Measurements from ENCODE around the gene IKZF3.

The IKZF3 gene

DNA sequence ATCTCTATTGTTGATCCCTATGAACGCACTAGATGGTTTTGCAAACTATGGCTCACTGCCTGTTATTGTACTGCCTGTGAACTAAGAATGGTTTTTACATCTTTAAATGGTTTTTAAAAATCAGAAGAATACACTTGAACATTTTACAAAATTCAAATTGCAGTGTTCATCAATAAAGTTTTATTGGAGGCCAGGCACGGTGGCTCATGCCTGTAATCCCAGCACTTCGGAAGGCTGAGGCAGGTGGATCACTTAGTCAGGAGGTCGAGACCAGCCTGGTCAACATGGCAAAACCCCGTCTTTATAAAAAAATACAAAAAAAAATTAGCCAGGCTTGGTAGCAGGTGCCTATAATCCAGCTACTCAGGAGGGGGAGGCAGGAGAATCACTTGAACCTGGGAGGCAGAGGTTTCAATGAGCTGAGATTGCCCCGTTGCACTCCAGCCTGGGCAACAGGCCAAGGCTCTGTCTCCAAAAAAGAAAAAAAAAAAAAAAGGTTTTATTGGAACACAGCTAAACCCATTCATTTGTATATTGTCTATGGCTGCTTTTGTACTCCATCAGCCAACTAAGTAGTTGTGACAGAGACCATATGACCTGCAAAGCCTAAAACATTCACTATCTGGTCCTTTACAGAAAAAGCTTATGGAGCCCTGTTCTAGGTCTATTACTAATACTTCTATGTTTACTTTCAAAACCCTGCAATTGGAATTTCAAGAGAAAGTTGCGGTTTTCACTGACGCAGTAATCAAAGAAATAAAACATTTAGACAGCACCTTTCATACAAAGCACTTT is 18.9 kb downstream of the IKZF3 start (continued):
- TF ChIP-seq, protein P1, sequence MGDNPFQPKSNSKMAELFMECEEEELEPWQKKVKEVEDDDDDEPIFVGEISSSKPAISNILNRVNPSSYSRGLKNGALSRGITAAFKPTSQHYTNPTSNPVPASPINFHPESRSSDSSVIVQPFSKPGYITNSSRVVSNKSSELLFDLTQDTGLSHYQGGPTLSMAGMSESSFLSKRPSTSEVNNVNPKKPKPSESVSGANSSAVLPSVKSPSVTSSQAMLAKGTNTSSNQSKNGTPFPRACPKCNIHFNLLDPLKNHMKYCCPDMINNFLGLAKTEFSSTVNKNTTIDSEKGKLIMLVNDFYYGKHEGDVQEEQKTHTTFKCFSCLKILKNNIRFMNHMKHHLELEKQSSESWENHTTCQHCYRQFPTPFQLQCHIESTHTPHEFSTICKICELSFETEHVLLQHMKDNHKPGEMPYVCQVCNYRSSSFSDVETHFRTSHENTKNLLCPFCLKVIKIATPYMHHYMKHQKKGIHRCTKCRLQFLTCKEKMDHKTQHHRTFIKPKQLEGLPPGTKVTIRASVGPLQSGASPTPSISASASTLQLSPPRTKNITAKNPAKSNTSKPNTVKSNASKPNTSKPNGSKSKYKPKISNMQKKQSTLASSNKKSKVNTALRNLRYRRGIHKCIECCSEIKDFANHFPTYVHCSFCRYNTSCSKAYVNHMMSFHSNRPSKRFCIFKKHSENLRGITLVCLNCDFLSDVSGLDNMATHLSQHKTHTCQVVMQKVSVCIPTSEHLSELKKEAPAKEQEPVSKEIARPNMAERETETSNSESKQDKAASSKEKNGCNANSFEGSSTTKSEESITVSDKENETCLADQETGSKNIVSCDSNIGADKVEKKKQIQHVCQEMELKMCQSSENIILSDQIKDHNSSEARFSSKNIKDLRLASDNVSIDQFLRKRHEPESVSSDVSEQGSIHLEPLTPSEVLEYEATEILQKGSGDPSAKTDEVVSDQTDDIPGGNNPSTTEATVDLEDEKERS (tag by site-specific recombination; IDR thresholded peaks at IDR 0.05) = no peak
- TF ChIP-seq SCRT1 (tag by site-specific recombination; IDR thresholded peaks at IDR 0.05; ENCODE audit: borderline replicate concordance) (no peak), ZNF23 (tag by site-specific recombination; IDR thresholded peaks at IDR 0.05; ENCODE audit: borderline replicate concordance) (no peak), ZNF830 (tag by site-specific recombination; IDR thresholded peaks at IDR 0.05; ENCODE audit: low read depth) (no peak), KLF9 (tag by site-specific recombination; IDR thresholded peaks at IDR 0.05; ENCODE audit: low read depth) (no peak), ZNF707 (tag by site-specific recombination; IDR thresholded peaks at IDR 0.05) (no peak), OVOL3 (tag by site-specific recombination; IDR thresholded peaks at IDR 0.05) (no peak), ZBTB7A (tag by site-specific recombination; IDR thresholded peaks at IDR 0.05; ENCODE audit: low read depth) (no peak), ZNF664 (tag by site-specific recombination; IDR thresholded peaks at IDR 0.05) (0 out of 2 replicates have a peak, but pooled peaks have one; percentile 4), TCF7L2 (IDR thresholded peaks at IDR 0.05; ENCODE audit: borderline replicate concordance, low read depth, low read length) (no peak), KLF17 (tag by site-specific recombination; IDR thresholded peaks at IDR 0.05) (no peak), ZNF157 (tag by site-specific recombination; IDR thresholded peaks at IDR 0.05) (no peak), GLI4 (tag by site-specific recombination; IDR thresholded peaks at IDR 0.05) (no peak), PRDM1 (tag by site-specific recombination; IDR thresholded peaks at IDR 0.05) (peak; percentile 67), ZNF843 (tag by site-specific recombination; IDR thresholded peaks at IDR 0.05) (no peak), ZSCAN30 (tag by site-specific recombination; IDR thresholded peaks at IDR 0.05) (0 out of 2 replicates have a peak, but pooled peaks have one; percentile 22), SP7 (tag by site-specific recombination; IDR thresholded peaks at IDR 0.05) (0 out of 2 replicates have a peak, but pooled peaks have one; percentile 30), SETDB1 (IDR thresholded peaks at IDR 0.05; ENCODE audit: insufficient read length, low read length) (no peak), ZNF580 (tag by site-specific recombination; IDR thresholded peaks at IDR 0.05) (0 out of 2 replicates have a peak, but pooled peaks have one; percentile 32), ZNF121 (tag by site-specific recombination; IDR thresholded peaks at IDR 0.05) (peak; percentile 51), ZNF155 (tag by site-specific recombination; IDR thresholded peaks at IDR 0.05) (no peak)
- TF ChIP-seq, protein P2, sequence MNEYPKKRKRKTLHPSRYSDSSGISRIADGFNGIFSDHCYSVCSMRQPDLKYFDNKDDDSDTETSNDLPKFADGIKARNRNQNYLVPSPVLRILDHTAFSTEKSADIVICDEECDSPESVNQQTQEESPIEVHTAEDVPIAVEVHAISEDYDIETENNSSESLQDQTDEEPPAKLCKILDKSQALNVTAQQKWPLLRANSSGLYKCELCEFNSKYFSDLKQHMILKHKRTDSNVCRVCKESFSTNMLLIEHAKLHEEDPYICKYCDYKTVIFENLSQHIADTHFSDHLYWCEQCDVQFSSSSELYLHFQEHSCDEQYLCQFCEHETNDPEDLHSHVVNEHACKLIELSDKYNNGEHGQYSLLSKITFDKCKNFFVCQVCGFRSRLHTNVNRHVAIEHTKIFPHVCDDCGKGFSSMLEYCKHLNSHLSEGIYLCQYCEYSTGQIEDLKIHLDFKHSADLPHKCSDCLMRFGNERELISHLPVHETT (tag by site-specific recombination; IDR thresholded peaks at IDR 0.05) = no peak
- TF ChIP-seq, protein P3, sequence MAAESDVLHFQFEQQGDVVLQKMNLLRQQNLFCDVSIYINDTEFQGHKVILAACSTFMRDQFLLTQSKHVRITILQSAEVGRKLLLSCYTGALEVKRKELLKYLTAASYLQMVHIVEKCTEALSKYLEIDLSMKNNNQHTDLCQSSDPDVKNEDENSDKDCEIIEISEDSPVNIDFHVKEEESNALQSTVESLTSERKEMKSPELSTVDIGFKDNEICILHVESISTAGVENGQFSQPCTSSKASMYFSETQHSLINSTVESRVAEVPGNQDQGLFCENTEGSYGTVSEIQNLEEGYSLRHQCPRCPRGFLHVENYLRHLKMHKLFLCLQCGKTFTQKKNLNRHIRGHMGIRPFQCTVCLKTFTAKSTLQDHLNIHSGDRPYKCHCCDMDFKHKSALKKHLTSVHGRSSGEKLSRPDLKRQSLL (tag by site-specific recombination; IDR thresholded peaks at IDR 0.05) = peak; percentile 28; the same call in 1 of the 2 replicates
- TF ChIP-seq, protein P4, sequence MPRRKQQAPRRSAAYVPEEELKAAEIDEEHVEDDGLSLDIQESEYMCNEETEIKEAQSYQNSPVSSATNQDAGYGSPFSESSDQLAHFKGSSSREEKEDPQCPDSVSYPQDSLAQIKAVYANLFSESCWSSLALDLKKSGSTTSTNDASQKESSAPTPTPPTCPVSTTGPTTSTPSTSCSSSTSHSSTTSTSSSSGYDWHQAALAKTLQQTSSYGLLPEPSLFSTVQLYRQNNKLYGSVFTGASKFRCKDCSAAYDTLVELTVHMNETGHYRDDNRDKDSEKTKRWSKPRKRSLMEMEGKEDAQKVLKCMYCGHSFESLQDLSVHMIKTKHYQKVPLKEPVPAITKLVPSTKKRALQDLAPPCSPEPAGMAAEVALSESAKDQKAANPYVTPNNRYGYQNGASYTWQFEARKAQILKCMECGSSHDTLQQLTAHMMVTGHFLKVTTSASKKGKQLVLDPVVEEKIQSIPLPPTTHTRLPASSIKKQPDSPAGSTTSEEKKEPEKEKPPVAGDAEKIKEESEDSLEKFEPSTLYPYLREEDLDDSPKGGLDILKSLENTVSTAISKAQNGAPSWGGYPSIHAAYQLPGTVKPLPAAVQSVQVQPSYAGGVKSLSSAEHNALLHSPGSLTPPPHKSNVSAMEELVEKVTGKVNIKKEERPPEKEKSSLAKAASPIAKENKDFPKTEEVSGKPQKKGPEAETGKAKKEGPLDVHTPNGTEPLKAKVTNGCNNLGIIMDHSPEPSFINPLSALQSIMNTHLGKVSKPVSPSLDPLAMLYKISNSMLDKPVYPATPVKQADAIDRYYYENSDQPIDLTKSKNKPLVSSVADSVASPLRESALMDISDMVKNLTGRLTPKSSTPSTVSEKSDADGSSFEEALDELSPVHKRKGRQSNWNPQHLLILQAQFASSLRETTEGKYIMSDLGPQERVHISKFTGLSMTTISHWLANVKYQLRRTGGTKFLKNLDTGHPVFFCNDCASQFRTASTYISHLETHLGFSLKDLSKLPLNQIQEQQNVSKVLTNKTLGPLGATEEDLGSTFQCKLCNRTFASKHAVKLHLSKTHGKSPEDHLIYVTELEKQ (tag by site-specific recombination; IDR thresholded peaks at IDR 0.05; ENCODE audit: borderline replicate concordance) = no peak
- TF ChIP-seq, protein P5, sequence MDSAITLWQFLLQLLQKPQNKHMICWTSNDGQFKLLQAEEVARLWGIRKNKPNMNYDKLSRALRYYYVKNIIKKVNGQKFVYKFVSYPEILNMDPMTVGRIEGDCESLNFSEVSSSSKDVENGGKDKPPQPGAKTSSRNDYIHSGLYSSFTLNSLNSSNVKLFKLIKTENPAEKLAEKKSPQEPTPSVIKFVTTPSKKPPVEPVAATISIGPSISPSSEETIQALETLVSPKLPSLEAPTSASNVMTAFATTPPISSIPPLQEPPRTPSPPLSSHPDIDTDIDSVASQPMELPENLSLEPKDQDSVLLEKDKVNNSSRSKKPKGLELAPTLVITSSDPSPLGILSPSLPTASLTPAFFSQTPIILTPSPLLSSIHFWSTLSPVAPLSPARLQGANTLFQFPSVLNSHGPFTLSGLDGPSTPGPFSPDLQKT (IDR thresholded peaks at IDR 0.05; ENCODE audit: borderline replicate concordance, low read depth, low read length) = no peak
- TF ChIP-seq, protein P6, sequence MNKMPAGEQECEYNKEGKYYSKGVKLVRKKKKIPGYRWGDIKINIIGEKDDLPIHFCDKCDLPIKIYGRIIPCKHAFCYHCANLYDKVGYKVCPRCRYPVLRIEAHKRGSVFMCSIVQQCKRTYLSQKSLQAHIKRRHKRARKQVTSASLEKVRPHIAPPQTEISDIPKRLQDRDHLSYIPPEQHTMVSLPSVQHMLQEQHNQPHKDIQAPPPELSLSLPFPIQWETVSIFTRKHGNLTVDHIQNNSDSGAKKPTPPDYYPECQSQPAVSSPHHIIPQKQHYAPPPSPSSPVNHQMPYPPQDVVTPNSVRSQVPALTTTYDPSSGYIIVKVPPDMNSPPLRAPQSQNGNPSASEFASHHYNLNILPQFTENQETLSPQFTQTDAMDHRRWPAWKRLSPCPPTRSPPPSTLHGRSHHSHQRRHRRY (tag by site-specific recombination; IDR thresholded peaks at IDR 0.05) = no peak
